ENCODE results near the gene CHGA. TPM values are rescaled to one million over a fixed set of nuclear protein-coding genes. Genes with fewer than 3 reads are reported as not detected.

CHGA gene
- total RNA-seq, 1 donor, result 0.18 TPM

GRCh38 chr14:92952481-92953298 is 29.7 kb downstream of the CHGA start:
- no peak overlapping the region for H3K4me3 ChIP-seq (ENCODE audit: low read depth, low read length)
- DNase-seq (ENCODE audit: low read depth), result no peak
- TF ChIP-seq CTCF (IDR thresholded peaks at IDR 0.05; ENCODE audit: insufficient read depth, low read length), result no peak

GRCh38 chr14:92953526-92953925 is 30.6 kb downstream of the CHGA start:
- no peak overlapping the region for H3K4me3 ChIP-seq (ENCODE audit: low read depth, low read length)
- no peak for TF ChIP-seq CTCF (IDR thresholded peaks at IDR 0.05; ENCODE audit: insufficient read depth, low read length)
- DNase-seq (ENCODE audit: low read depth), result no peak

GRCh38 chr14:92954933-92955332 is 32.0 kb downstream of the CHGA start:
- no peak overlapping the region for H3K4me3 ChIP-seq (ENCODE audit: low read depth, low read length)
- TF ChIP-seq CTCF (IDR thresholded peaks at IDR 0.05; ENCODE audit: insufficient read depth, low read length), result no peak
- DNase-seq (ENCODE audit: low read depth), result no peak

GRCh38 chr14:92955381-92955780 is 32.4 kb downstream of the CHGA start:
- no peak overlapping the region for H3K4me3 ChIP-seq (ENCODE audit: low read depth, low read length)
- TF ChIP-seq CTCF (IDR thresholded peaks at IDR 0.05; ENCODE audit: insufficient read depth, low read length), result no peak
- DNase-seq (ENCODE audit: low read depth), result no peak

- no peak for DNase-seq (ENCODE audit: low read depth)
- H3K4me3 ChIP-seq (ENCODE audit: low read depth, low read length), result no peak overlapping the region
- TF ChIP-seq CTCF (IDR thresholded peaks at IDR 0.05; ENCODE audit: insufficient read depth, low read length), result no peak
Observed at GRCh38 chr14:92956961-92957360, 34.0 kb downstream of the CHGA start.

- TF ChIP-seq CTCF (IDR thresholded peaks at IDR 0.05; ENCODE audit: insufficient read depth, low read length), result no peak
- no peak for DNase-seq (ENCODE audit: low read depth)
- H3K4me3 ChIP-seq (ENCODE audit: low read depth, low read length), result no peak overlapping the region
Observed at GRCh38 chr14:92958373-92959188, 35.6 kb downstream of the CHGA start.

Measured in fibroblast of the aortic adventitia (primary cell).